ENCODE results near the gene IZUMO3.

The IZUMO3 gene

GRCh38 chr9:24497671-24498070, 48.0 kb downstream of the IZUMO3 start:
- no peak for TF ChIP-seq CTCF (IDR thresholded peaks at IDR 0.05; ENCODE audit: extremely low read depth, insufficient read depth, missing control alignments)

More at GRCh38 chr9:24497671-24498070, 48.0 kb downstream of the IZUMO3 start:
- in situ Hi-C loops (cut with MboI; ENCODE audit: low pct_unique_long_range_greater_than_20kb, low sequenced_read_pairs, unreplicated experiment) = no loop called here
- no peak for DNase-seq (ENCODE audit: low spot score)
